Dermis lymphatic vessel endothelial cell (primary cell): ENCODE results near the gene SOX5. TPM values are rescaled to one million over a fixed set of nuclear protein-coding genes. Genes with fewer than 3 reads are reported as not detected.

Experiments
- total RNA-seq: library from RNA; depleted of rRNA; stranded (reverse); fragments of >200 nt; gene quantifications from 2 replicates; pipeline ENCODE4 v1.2.1, GENCODE V29; 2014

Gene SOX5
- 0.09 and 0.11 TPM in 2 replicates for total RNA-seq

GRCh38 chr12:23949348-23950209 lies at the start of gene SOX5:
Gene SOX5, minus strand, starts transcription at chr12:23949670. Its CDS starts 69 bp downstream, at chr12:23949601.

